Glomerular visceral epithelial cell (primary cell): ENCODE measurements around the gene NBEAL2.

ENCODE experiments used
- DNase-seq: peaks from one replicate; pipeline ENCODE4 v3.0.0-alpha.2; 2016; ENCODE audit errors: extremely low spot score

NBEAL2 gene

GRCh38 chr3:46978985-46979944 is at the start of gene NBEAL2:
NBEAL2 (plus strand) TSS chr3:46979666; CDS start chr3:46979862, 196 bp downstream.
- peak; percentile 94 for DNase-seq

GRCh38 chr3:46930166-46930944 is 49.1 kb upstream of the NBEAL2 start:
- DNase-seq, result no peak

GRCh38 chr3:46930945-46931403 is 48.5 kb upstream of the NBEAL2 start:
- DNase-seq, result no peak

GRCh38 chr3:46931631-46932331 is 47.7 kb upstream of the NBEAL2 start:
- DNase-seq, result no peak

- no peak for DNase-seq
These were observed 46.8 kb upstream of the NBEAL2 start for GRCh38 chr3:46932455-46933225.

GRCh38 chr3:46933261-46933660 is 46.2 kb upstream of the NBEAL2 start:
- DNase-seq, result no peak

GRCh38 chr3:46934072-46934471 is 45.4 kb upstream of the NBEAL2 start:
- no peak for DNase-seq

GRCh38 chr3:46934498-46935167 is 44.8 kb upstream of the NBEAL2 start:
- no peak for DNase-seq

GRCh38 chr3:46935168-46935858 is 44.2 kb upstream of the NBEAL2 start:
- DNase-seq, result peak; percentile 94

GRCh38 chr3:46935989-46936558 is 43.4 kb upstream of the NBEAL2 start:
- DNase-seq, result no peak

GRCh38 chr3:46936733-46937250 is 42.7 kb upstream of the NBEAL2 start:
- no peak for DNase-seq

- DNase-seq, result no peak
These were observed 41.3 kb upstream of the NBEAL2 start for GRCh38 chr3:46938118-46938517.

- DNase-seq, result no peak
These were observed 39.7 kb upstream of the NBEAL2 start for GRCh38 chr3:46939578-46940445.

- DNase-seq, result no peak
These were observed 37.4 kb upstream of the NBEAL2 start for GRCh38 chr3:46942076-46942475.

- no peak for DNase-seq
These were observed 36.8 kb upstream of the NBEAL2 start for GRCh38 chr3:46942481-46943236.

- DNase-seq, result no peak
These were observed 36.0 kb upstream of the NBEAL2 start for GRCh38 chr3:46943237-46944187.
